HepG2 (cell line): ENCODE results near the gene MRPL34. TPM values are rescaled to one million over a fixed set of nuclear protein-coding genes. Genes with fewer than 3 reads are reported as not detected.

Experiments used
- ARID4A ChIP-seq: sonication (generic); formaldehyde crosslinking; IDR thresholded peaks from 2 replicates; pipeline ENCODE4 v1.5.0; 2020; ENCODE audit warnings: mild to moderate bottlenecking, missing genetic modification reagents, borderline replicate concordance
- ELK4 ChIP-seq: sonication (generic); formaldehyde crosslinking; IDR thresholded peaks from 2 replicates; pipeline ENCODE4 v1.9.0; 2021; ENCODE audit warnings: missing genetic modification reagents, borderline replicate concordance
- GABPA ChIP-seq, 2 experiments: IDR thresholded peaks; 2 replicates each; pipeline ENCODE4 v1.6.1; 2011 to 2016; ENCODE audit warnings: low read depth in 2 of 2, low read length in 1 of 2, missing biosample characterization in 1 of 2, missing genetic modification characterization in 1 of 2
- HNF1A ChIP-seq, 2 experiments: sonication (generic) in 1 of 2; formaldehyde crosslinking in 1 of 2; IDR thresholded peaks; 2 replicates each; pipeline versions ENCODE4 v1.4.0 to v1.6.1; 2016 to 2020; ENCODE audit warnings: borderline replicate concordance in 1 of 2, low read depth in 1 of 2, mild to moderate bottlenecking in 1 of 2, missing genetic modification reagents in 1 of 2
- KLF6 ChIP-seq: IDR thresholded peaks from 2 replicates; pipeline ENCODE4 v1.8.0; 2016; ENCODE audit warnings: missing biosample characterization, missing genetic modification reagents
- KMT2B ChIP-seq: IDR thresholded peaks from 2 replicates; pipeline ENCODE4 v1.6.1; 2016; ENCODE audit warnings: missing genetic modification reagents, missing compliant biosample characterization
- POLR2A ChIP-seq, 2 experiments: IDR thresholded peaks; 2 replicates each; pipeline ENCODE4 v1.6.1; 2011; ENCODE audit warnings: low read depth in 2 of 2, low read length in 2 of 2, mild to moderate bottlenecking in 1 of 2, moderate library complexity in 1 of 2; ENCODE audit not compliant: insufficient read depth in 1 of 2
- REXO4 ChIP-seq: sonication (generic); formaldehyde crosslinking; IDR thresholded peaks from 2 replicates; pipeline ENCODE4 v1.8.0; 2022; ENCODE audit warnings: missing genetic modification reagents, mild to moderate bottlenecking, borderline replicate concordance
- RFX3 ChIP-seq: IDR thresholded peaks from 2 replicates; pipeline ENCODE4 v1.6.1; 2016; ENCODE audit warnings: missing biosample characterization, missing genetic modification reagents
- RXRA ChIP-seq: sonication (generic); formaldehyde crosslinking; IDR thresholded peaks from 2 replicates; pipeline ENCODE4 v1.5.1; 2020; ENCODE audit warnings: missing genetic modification reagents
- TBL1XR1 ChIP-seq: fragments of 150-350 bp; IDR thresholded peaks from 2 replicates; pipeline ENCODE4 v1.6.1; 2014; ENCODE audit warnings: borderline replicate concordance, low read length; ENCODE audit not compliant: partially characterized antibody
- ZC3H4 ChIP-seq: sonication (generic); formaldehyde crosslinking; IDR thresholded peaks from 2 replicates; pipeline ENCODE4 v1.4.0; 2020; ENCODE audit warnings: missing genetic modification reagents, borderline replicate concordance
- ZNF138 ChIP-seq: sonication (generic); formaldehyde crosslinking; IDR thresholded peaks from 2 replicates; pipeline ENCODE4 v1.5.0; 2020; ENCODE audit warnings: mild to moderate bottlenecking, low read depth, missing genetic modification reagents
- ZNF280D ChIP-seq: sonication (generic); formaldehyde crosslinking; IDR thresholded peaks from 2 replicates; pipeline ENCODE4 v1.5.1; 2020; ENCODE audit warnings: mild to moderate bottlenecking, missing genetic modification reagents
- ZNF432 ChIP-seq: sonication (generic); formaldehyde crosslinking; IDR thresholded peaks from 2 replicates; pipeline ENCODE4 v1.5.0; 2020; ENCODE audit warnings: missing genetic modification reagents, mild to moderate bottlenecking, borderline replicate concordance
- ZNF446 ChIP-seq: sonication (generic); formaldehyde crosslinking; IDR thresholded peaks from 2 replicates; pipeline ENCODE4 v1.5.0; 2020; ENCODE audit warnings: mild to moderate bottlenecking, missing genetic modification reagents
- polyA plus RNA-seq, 8 experiments: library from polyadenylated mRNA; depleted of rRNA in 3 of 8; stranded (reverse) in 7 of 8; unstranded in 1 of 8; fragments of >200 nt; fragmentation: Illumina TruSeq in 4 of 8; extraction: Trizol in 4 of 8; gene quantifications; 2 replicates each; pipeline versions ENCODE4 v1.2.1 to v1.2.3, GENCODE V29; 2011 to 2016; ENCODE audit warnings: low read depth in 4 of 8, missing spikeins in 1 of 8, mixed read lengths in 1 of 8; ENCODE audit not compliant: insufficient read depth in 1 of 8
- total RNA-seq, 5 experiments: library from RNA; depleted of rRNA; stranded (reverse); fragments of >200 nt; fragmentation: Illumina TruSeq; extraction: Trizol; gene quantifications; 2 replicates each; pipeline ENCODE4 v1.2.3, GENCODE V29; 2016; ENCODE audit warnings: low read depth in 1 of 5

The MRPL34 gene
- total and polyA plus RNA-seq, 2 of the 13 experiments (the other 11 are each of a cell fraction or from before 2014, with no cell fraction given): 74.0 to 77.3 TPM

DNA sequence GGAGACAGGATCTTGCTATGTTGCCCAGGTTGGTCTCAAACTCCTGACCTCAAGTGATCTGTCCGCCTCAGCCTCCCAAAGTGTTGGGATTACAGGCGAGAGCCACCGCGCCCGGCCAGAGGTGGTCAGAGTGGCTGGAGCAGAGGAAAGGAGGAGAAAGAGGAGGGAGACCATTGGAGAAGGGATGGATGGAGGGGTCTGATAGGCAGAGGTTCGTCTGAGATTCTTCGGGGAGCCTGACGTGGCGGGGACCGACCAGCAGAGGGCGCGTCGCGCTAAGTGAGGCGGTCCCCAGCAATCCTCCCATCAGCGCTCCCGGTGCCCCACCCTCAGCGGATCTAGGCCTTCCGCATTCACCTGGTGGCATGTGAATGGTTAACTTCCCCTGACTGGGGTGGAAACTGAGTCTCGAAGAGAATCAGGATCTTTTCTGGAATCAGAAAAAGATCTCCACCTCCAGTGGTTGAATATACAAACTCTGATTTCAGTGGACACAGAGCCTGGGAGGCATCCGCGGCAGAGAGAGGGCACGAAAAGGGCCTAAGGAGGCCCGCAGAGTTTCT, 40.5 kb downstream of the MRPL34 start (continued):
- no peak for TF ChIP-seq HNF1A (IDR thresholded peaks at IDR 0.05; ENCODE audit: low read depth)
- no peak for TF ChIP-seq HNF1A (CRISPR knock-in tag; IDR thresholded peaks at IDR 0.05; ENCODE audit: borderline replicate concordance)
- TF ChIP-seq KLF6 (CRISPR knock-in tag): no peak
- TF ChIP-seq RXRA (CRISPR knock-in tag): peak; percentile 45; the same call in 1 of the 2 replicates
- no peak for TF ChIP-seq REXO4 (CRISPR knock-in tag)
- peak; percentile 36; the same call in 1 of the 2 replicates for TF ChIP-seq ARID4A (CRISPR knock-in tag)
- no peak for TF ChIP-seq ZNF280D (CRISPR knock-in tag)
- TF ChIP-seq ZNF432 (CRISPR knock-in tag): no peak
- TF ChIP-seq ZNF446 (CRISPR knock-in tag): no peak
- no peak for TF ChIP-seq GABPA (IDR thresholded peaks at IDR 0.05; ENCODE audit: low read depth, low read length)
- 0 out of 2 replicates have a peak, but pooled peaks have one; percentile 21 for TF ChIP-seq GABPA (CRISPR knock-in tag; IDR thresholded peaks at IDR 0.05; ENCODE audit: low read depth)
- TF ChIP-seq KMT2B (CRISPR knock-in tag): 0 out of 2 replicates have a peak, but pooled peaks have one; percentile 21
- TF ChIP-seq POLR2A (IDR thresholded peaks at IDR 0.05; ENCODE audit: insufficient read depth in 1 of 2, low read depth in 2 of 2, low read length in 2 of 2): no peak
- TF ChIP-seq TBL1XR1: no peak
- TF ChIP-seq ELK4 (CRISPR knock-in tag): no peak
- no peak for TF ChIP-seq ZNF138
- TF ChIP-seq RFX3 (CRISPR knock-in tag): no peak
- TF ChIP-seq ZC3H4: no peak
